ENCODE measurements around the gene CPVL. TPM values are rescaled to one million over a fixed set of nuclear protein-coding genes. Genes with fewer than 3 reads are reported as not detected.

Gene CPVL
- total RNA-seq, 1 donor from 2014 or later, result 30.2 TPM

DNA sequence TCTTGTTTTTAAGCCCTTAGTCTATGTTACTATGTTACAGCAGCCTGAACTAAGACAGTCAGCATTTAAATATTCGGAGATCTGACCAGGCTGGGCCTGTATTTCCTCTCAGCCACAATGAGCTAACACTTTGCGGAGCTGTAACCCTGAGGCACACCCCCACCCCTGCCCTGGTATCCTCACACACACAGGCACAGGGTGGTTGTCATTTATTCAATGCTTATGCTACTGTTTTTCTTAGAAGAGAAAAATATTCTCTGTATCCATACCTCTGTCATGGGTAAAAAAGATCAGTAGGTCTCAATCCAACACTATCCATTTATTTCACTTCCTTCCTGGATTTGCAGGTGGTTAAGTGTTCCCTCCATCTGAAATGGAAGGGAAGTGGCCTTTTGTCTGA, 107.9 kb downstream of the CPVL start:
- H3K27me3 Mint-ChIP-seq, result no peaks in the 10 kb centered on the region
- no peak overlapping the region for H3K27ac Mint-ChIP-seq
- DNase-seq (ENCODE audit: extremely low spot score, unreplicated experiment), result no peak
- H3K36me3 Mint-ChIP-seq, result no peaks in the 10 kb centered on the region
- H3K9me3 Mint-ChIP-seq, result no peaks in the 10 kb centered on the region
- H3K4me3 Mint-ChIP-seq, result no peak overlapping the region
- H3K4me1 Mint-ChIP-seq (ENCODE audit: unreplicated experiment), result peaks cover 43% of the 10 kb centered on the region
- TF ChIP-seq, protein P1, sequence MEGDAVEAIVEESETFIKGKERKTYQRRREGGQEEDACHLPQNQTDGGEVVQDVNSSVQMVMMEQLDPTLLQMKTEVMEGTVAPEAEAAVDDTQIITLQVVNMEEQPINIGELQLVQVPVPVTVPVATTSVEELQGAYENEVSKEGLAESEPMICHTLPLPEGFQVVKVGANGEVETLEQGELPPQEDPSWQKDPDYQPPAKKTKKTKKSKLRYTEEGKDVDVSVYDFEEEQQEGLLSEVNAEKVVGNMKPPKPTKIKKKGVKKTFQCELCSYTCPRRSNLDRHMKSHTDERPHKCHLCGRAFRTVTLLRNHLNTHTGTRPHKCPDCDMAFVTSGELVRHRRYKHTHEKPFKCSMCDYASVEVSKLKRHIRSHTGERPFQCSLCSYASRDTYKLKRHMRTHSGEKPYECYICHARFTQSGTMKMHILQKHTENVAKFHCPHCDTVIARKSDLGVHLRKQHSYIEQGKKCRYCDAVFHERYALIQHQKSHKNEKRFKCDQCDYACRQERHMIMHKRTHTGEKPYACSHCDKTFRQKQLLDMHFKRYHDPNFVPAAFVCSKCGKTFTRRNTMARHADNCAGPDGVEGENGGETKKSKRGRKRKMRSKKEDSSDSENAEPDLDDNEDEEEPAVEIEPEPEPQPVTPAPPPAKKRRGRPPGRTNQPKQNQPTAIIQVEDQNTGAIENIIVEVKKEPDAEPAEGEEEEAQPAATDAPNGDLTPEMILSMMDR (conservative IDR thresholded peaks at IDR 0.05), result no peak

GRCh38 chr7:29035044-29035740, 111.1 kb downstream of the CPVL start:
- Mint-ChIP-seq H3K27me3 (no peaks in the 10 kb centered on the region), H3K4me1 (ENCODE audit: unreplicated experiment) (peaks cover 58% of the 10 kb centered on the region), H3K9me3 (no peaks in the 10 kb centered on the region), H3K27ac (no peak overlapping the region), H3K4me3 (no peak overlapping the region), H3K36me3 (no peaks in the 10 kb centered on the region)
- TF ChIP-seq, protein P1 (conservative IDR thresholded peaks at IDR 0.05), result no peak
- DNase-seq (ENCODE audit: extremely low spot score, unreplicated experiment), result no peak

DNA sequence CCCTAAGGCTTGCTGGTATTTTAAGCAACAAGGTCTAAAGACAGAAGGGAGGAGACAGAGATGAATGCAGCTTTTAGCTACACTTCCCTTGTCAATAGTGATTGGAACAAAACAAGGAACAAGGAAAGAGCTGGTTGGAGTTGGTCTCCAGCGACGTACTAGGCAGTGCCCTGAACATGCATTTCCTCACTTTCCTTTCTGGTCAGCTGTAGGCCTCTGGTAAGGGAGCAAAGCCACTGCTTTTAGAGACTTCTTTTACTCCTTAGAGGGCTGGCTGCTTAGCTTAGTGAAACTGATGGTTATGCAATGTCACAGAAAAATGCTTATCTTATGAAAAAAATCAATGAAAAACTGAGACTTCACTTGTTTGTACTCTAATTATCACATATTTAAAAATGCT, 112.8 kb downstream of the CPVL start:
- no peaks in the 10 kb centered on the region for H3K27me3 Mint-ChIP-seq
- H3K36me3 Mint-ChIP-seq, result peaks cover 8% of the 10 kb centered on the region
- H3K9me3 Mint-ChIP-seq, result no peaks in the 10 kb centered on the region
- H3K4me1 Mint-ChIP-seq (ENCODE audit: unreplicated experiment), result peaks cover 42% of the 10 kb centered on the region
- H3K4me3 Mint-ChIP-seq, result no peak overlapping the region
- TF ChIP-seq, protein P1 (conservative IDR thresholded peaks at IDR 0.05), result no peak
- H3K27ac Mint-ChIP-seq, result no peak overlapping the region
- DNase-seq (ENCODE audit: extremely low spot score, unreplicated experiment), result no peak

- Mint-ChIP-seq H3K9me3 (peaks cover 8% of the 10 kb centered on the region), H3K4me1 (ENCODE audit: unreplicated experiment) (peaks cover 32% of the 10 kb centered on the region), H3K27me3 (no peaks in the 10 kb centered on the region), H3K36me3 (peaks cover 21% of the 10 kb centered on the region), H3K4me3 (no peak overlapping the region), H3K27ac (no peak overlapping the region)
- TF ChIP-seq, protein P1 (conservative IDR thresholded peaks at IDR 0.05), result no peak
- no peak for DNase-seq (ENCODE audit: extremely low spot score, unreplicated experiment)
Measured at GRCh38 chr7:29032146-29032545, 114.2 kb downstream of the CPVL start.

DNA sequence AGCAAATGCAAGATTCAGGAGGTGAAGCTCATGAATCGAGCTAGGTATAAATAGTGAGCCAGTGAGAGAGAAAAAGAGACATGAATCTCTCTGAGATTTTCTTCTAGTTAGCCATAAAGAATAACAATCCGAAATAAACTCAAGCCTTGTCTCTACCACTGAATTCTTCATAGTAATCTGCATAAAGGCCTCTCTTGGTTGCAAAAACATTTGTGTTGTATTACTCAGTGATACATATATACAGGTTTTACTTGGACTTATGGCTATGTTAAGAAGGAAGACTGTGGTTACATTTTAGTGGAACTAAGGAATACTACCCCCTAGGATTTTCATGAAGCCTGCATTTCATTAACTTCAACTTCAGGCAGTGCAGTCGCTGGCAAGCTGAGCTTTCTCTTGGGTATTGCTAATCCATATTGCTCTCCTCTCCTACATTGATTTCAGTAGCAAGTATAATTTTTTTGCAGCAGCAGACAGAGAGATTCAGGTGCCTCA, 115.5 kb downstream of the CPVL start:
- Mint-ChIP-seq H3K9me3 (peaks cover 13% of the 10 kb centered on the region), H3K27ac (no peak overlapping the region), H3K4me3 (no peak overlapping the region), H3K4me1 (ENCODE audit: unreplicated experiment) (peaks cover 29% of the 10 kb centered on the region), H3K36me3 (peaks cover 26% of the 10 kb centered on the region), H3K27me3 (no peaks in the 10 kb centered on the region)
- no peak for DNase-seq (ENCODE audit: extremely low spot score, unreplicated experiment)
- TF ChIP-seq, protein P1 (conservative IDR thresholded peaks at IDR 0.05), result no peak
